ENCODE results near the gene TTC6. TPM values are rescaled to one million over a fixed set of nuclear protein-coding genes. Genes with fewer than 3 reads are reported as not detected.

Gene TTC6
- total RNA-seq, 2 donors from 2014 or later, result 88.2 to 89.8 TPM

- Histone ChIP-seq H3K9me3 (no peaks in the 10 kb centered on the region), H3K4me3 (no peak overlapping the region), H3K4me1 (replicated peaks) (no peaks in the 10 kb centered on the region), H3K27ac (no peak overlapping the region), H3K36me3 (no peaks in the 10 kb centered on the region), H3K27me3 (replicated peaks; ENCODE audit: insufficient read depth) (no peaks in the 10 kb centered on the region)
- DNase-seq (ENCODE audit: low spot score), result no peak
- intact Hi-C loops (cut with DNase I), result no loop called here
- 61% methylated on average over 4 of the region's 4 CpGs for WGBS
- TF ChIP-seq, protein P1, sequence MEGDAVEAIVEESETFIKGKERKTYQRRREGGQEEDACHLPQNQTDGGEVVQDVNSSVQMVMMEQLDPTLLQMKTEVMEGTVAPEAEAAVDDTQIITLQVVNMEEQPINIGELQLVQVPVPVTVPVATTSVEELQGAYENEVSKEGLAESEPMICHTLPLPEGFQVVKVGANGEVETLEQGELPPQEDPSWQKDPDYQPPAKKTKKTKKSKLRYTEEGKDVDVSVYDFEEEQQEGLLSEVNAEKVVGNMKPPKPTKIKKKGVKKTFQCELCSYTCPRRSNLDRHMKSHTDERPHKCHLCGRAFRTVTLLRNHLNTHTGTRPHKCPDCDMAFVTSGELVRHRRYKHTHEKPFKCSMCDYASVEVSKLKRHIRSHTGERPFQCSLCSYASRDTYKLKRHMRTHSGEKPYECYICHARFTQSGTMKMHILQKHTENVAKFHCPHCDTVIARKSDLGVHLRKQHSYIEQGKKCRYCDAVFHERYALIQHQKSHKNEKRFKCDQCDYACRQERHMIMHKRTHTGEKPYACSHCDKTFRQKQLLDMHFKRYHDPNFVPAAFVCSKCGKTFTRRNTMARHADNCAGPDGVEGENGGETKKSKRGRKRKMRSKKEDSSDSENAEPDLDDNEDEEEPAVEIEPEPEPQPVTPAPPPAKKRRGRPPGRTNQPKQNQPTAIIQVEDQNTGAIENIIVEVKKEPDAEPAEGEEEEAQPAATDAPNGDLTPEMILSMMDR (IDR thresholded peaks at IDR 0.05), result no peak
- TF ChIP-seq POLR2A (IDR thresholded peaks at IDR 0.05) (no peak), POLR2AphosphoS5 (IDR thresholded peaks at IDR 0.05) (no peak)
Observed at GRCh38 chr14:37637341-37637740, 41.9 kb downstream of the TTC6 start.

DNA sequence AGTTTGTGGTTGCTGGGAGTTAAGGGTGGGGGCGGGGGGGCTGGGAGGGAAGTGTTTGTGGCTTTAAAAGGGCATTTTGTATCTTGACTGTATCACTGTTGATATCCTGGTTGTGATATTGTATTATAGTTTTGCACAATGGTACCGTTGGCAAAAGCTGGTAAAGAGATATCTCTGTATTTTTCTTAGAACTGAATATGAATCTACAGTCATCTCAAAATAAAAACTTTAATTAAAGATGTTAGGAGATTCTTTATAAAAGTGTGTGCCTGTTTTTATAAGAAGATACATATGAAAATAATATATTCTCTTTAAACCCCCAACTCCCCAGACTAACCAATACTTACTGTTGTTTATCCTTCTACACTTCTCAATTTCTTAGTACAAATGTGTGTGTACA, 43.2 kb downstream of the TTC6 start:
- Histone ChIP-seq H3K9me3 (no peaks in the 10 kb centered on the region), H3K36me3 (no peaks in the 10 kb centered on the region), H3K4me1 (replicated peaks) (no peaks in the 10 kb centered on the region), H3K27me3 (replicated peaks; ENCODE audit: insufficient read depth) (no peaks in the 10 kb centered on the region), H3K27ac (no peak overlapping the region), H3K4me3 (no peak overlapping the region)
- TF ChIP-seq POLR2A (IDR thresholded peaks at IDR 0.05) (no peak), POLR2AphosphoS5 (IDR thresholded peaks at IDR 0.05) (no peak)
- TF ChIP-seq, protein P1 (IDR thresholded peaks at IDR 0.05), result no peak
- 91% methylated on average over 2 of the region's 2 CpGs for WGBS
- intact Hi-C loops (cut with DNase I), result no loop called here
- no peak for DNase-seq (ENCODE audit: low spot score)

DNA sequence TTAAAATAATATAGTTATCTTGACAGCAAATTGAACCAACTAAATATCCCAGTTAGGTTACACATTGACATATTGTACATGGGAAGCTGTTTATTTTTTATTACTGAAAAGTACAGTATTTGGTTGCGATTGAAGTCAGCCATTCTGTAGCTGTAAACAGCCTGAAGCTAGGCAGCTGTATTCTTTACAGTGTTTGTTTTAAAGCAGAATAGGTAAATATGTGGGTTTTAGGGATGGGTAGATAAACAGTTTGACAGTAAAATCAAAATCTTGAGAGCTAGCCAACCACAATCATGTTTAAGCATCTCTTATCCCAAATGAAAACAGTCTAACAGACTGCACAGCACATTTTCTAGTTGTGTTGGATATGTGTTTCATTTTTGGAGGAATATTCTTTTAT, 45.7 kb downstream of the TTC6 start:
- no peaks in the 10 kb centered on the region for H3K27me3 ChIP-seq (replicated peaks; ENCODE audit: insufficient read depth)
- TF ChIP-seq, protein P1 (IDR thresholded peaks at IDR 0.05), result no peak
- TF ChIP-seq POLR2A (IDR thresholded peaks at IDR 0.05), result no peak
- peak; percentile 56 for TF ChIP-seq POLR2AphosphoS5 (IDR thresholded peaks at IDR 0.05)
- no peak overlapping the region for H3K4me3 ChIP-seq
- H3K36me3 ChIP-seq, result no peaks in the 10 kb centered on the region
- no peak for DNase-seq (ENCODE audit: low spot score)
- no peak overlapping the region for H3K27ac ChIP-seq
- intact Hi-C loops (cut with DNase I), result no loop called here
- H3K9me3 ChIP-seq, result no peaks in the 10 kb centered on the region
- 19% methylated on average over 1 of the region's 1 CpG for WGBS
- peaks cover 3% of the 10 kb centered on the region for H3K4me1 ChIP-seq (replicated peaks)

DNA sequence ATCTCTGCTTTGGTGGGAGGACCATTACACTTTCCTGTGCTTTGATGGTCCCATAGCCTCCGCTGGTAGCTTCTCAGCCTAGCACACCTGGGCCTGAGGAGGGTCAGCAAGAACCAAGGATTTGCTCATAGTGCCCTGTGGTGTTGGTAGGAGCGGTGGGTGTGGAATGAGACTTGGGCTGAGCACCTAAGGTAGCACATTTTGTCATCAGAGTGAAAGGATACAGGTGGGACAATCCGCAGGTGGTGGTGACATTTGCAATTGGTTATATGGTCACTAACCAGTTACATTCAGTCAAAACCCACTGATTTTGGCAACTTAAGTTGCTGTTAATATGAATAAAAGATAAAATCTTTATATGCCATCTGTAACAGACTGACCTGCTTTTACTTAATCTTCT, 46.7 kb downstream of the TTC6 start:
- Histone ChIP-seq H3K9me3 (no peaks in the 10 kb centered on the region), H3K4me1 (replicated peaks) (peaks cover 3% of the 10 kb centered on the region), H3K27ac (no peak overlapping the region), H3K27me3 (replicated peaks; ENCODE audit: insufficient read depth) (no peaks in the 10 kb centered on the region), H3K36me3 (no peaks in the 10 kb centered on the region), H3K4me3 (no peak overlapping the region)
- intact Hi-C loops (cut with DNase I), result no loop called here
- WGBS, result 94% methylated on average over 3 of the region's 3 CpGs
- TF ChIP-seq, protein P1 (IDR thresholded peaks at IDR 0.05), result no peak
- TF ChIP-seq POLR2A (IDR thresholded peaks at IDR 0.05), result no peak
- TF ChIP-seq POLR2AphosphoS5 (IDR thresholded peaks at IDR 0.05), result no peak
- DNase-seq (ENCODE audit: low spot score), result no peak

DNA sequence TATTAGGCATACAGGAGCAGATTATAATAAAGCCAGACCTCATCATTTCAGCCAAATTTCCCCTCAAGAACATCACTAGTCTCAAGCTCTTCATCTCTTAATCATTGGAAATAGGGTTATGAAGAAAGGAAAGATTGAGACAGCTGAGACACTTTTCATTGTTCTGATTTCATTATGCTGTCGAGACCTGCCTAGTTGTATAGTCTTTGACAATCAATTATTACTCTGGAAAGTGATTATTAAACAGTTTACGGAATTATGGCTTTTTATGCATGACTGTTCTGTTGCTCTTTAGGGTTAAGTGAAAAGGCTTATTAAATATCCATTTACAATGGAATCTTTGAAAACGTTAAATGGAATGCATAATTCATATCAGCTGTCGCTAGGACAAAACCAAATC, 48.3 kb downstream of the TTC6 start:
- Histone ChIP-seq H3K27ac (no peak overlapping the region), H3K4me3 (no peak overlapping the region), H3K36me3 (no peaks in the 10 kb centered on the region), H3K4me1 (replicated peaks) (peaks cover 3% of the 10 kb centered on the region), H3K9me3 (no peaks in the 10 kb centered on the region), H3K27me3 (replicated peaks; ENCODE audit: insufficient read depth) (no peaks in the 10 kb centered on the region)
- no peak for DNase-seq (ENCODE audit: low spot score)
- TF ChIP-seq POLR2A (IDR thresholded peaks at IDR 0.05), result no peak
- no peak for TF ChIP-seq POLR2AphosphoS5 (IDR thresholded peaks at IDR 0.05)
- TF ChIP-seq, protein P1 (IDR thresholded peaks at IDR 0.05), result no peak
- WGBS, result 60% methylated on average over 4 of the region's 4 CpGs
- intact Hi-C loops (cut with DNase I), result no loop called here

Other genes with a start within 250 kb of the TTC6 start
- 100 to 1,000 TPM; 186 to 656 TPM for gene FOXA1, start 380 bp upstream of the TTC6 start, total RNA-seq